NK-92 treated with Interleukin-12 subunit alpha and Interleukin-12 subunit beta, amount 100 ng/mL, for 24 hours (cell line): ENCODE data around the gene PIGQ.
A peak's percentile ranks its signal among the peaks of the same experiment; 100 is the strongest.
"Not testable (repeated sequence)": the region's sequence is repeated elsewhere in the genome, so short reads cannot be mapped to it uniquely, and the experiment has no call there.

Experiments used
- DNase-seq: peaks from one replicate; lab custom pipeline; 2025; lab: John Stamatoyannopoulos, UW

The PIGQ gene

DNA sequence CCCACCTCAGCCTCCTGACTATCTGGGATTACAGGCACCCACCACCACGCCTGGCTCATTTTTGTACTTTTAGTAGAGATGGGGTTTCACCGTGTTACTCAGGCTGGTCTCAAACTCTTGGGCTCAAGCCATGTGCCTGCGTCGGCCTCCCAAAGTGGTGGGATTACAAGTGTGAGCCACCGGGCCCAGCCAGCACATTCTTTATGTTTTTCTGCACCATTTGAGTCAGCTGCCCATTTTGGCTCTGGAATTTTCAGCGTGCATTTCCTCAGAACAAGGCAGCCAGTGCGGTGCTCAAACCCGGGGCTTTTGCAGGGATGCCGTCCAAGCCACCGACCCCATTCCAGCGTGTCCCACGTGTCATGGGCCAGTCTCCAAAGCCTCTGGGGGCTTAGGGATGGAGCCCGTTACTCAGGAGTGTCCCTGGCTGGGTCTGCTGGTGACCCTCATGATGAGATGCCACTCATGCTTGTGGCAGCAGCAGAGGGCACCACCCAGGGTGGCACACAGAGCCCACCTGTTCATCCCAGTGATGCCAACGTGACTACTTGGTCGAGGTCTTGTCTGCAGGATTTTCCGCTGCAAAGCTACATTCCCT is 16.4 kb downstream of the PIGQ start:
- no peak for DNase-seq

DNA sequence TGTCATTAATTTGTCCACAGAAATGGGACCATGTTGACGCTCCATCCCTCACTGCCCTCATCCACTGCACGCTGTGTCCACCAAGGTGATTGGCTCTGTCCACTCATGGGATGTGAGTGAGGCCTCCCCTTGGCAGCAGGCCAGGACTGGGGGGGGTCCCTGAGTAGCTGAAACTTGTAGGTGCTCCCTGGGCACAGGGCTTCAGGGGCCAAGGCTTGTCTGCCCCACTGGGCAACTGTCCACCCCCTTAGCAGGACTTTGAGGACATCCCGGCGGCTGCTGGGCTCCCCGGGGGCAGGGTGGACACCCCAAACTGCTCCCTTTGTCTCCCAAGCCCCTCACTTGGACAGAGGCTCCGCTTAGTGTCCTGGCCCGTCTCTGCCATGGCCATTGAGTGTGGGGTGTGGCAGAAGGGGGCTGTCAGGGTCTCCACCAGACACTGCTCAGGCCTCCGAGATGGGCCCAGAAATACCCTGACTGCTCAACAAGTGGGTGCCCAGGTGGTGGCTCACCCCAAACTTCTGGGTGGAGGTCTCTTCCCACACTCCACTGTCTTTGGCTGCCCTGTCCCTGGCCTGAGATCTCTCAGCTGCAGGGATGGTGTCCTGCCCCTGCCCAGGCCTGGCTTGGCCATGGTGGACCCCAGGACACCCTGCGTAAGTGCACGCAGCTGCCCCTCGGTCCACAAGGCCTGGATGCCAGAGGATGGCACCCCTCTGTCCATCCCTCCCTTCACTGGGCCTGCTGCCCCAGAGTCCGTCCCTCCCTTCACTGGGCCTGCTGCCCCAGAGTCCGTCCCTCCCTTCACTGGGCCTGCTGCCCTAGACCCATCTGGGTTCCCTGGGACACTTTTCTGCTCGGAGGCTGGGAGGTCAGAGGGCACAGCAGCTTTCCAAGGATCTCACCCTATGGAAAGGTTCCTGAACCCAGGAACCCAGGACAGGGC is 17.1 kb downstream of the PIGQ start:
- DNase-seq = no peak

DNA sequence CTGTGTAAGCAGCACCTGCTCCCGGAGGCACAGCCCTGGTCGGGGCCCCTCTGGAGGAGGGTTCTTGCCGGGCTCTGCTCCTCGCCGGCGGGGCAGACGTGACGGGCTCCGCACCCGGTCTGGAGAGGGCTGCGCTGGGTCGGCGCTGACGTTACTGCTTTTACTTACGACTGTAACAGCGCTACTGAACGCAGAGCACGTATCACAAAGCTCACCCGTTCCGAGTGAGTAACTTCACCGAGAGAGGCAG is 18.8 kb downstream of the PIGQ start:
- DNase-seq = no peak

- DNase-seq = peak; percentile 95
Measured at GRCh38 chr16:588889-589657, 19.3 kb downstream of the PIGQ start.

- peak; percentile 99 for DNase-seq
Measured at GRCh38 chr16:589658-590187, 20.0 kb downstream of the PIGQ start, which contains the start of gene RAB40C. RAB40C (plus strand) TSS chr16:590066; CDS start chr16:590292, 226 bp downstream.

DNA sequence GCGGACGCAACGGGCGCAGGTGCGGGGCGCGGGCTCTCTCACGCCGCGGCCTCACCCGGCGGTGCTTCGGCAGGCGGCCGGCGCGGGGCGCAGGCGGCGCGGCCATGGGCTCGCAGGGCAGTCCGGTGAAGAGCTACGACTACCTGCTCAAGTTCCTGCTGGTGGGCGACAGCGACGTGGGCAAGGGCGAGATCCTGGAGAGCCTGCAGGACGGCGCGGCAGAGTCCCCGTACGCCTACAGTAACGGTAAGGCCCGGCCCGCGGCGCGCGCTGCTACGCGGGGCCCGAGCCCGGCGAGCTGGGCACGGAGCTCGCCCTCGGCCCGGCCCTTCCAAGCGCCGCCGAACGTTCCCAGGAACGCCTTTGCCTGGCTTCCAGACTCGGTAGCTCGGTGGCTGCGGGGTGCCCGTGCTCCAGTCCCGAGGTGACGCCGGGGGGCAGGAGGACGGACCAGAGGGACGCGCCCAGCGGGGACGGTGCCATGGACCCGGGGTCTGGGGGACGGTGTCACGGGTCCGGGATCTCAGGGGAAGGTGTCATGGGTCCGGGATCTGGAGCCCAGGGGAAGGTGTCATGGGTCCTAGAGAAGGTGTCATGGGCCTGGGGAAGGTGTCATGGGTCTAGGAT is 20.5 kb downstream of the PIGQ start:
- DNase-seq = no peak

- no peak for DNase-seq
Measured at GRCh38 chr16:590815-591200, 21.0 kb downstream of the PIGQ start.

DNA sequence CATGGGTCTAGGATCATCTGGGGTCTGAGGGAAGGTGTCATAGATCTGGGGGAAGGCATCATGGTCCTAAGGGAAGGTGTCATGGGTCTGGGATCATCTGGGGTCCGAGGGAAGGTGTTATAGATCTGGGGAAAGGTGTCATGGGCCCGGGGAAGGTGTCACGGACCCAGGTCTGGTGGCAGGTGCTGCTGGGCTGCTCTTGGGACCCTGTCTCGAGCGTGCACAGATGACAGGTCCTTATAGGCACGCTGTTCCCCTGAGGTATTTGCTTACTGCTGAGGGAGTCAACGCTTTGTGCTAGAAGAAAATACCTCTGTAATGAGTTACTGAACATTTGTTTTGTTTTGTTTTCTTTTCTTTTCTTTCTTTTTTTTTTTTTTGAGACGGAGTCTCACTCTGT is 21.5 kb downstream of the PIGQ start:
- no peak for DNase-seq

DNA sequence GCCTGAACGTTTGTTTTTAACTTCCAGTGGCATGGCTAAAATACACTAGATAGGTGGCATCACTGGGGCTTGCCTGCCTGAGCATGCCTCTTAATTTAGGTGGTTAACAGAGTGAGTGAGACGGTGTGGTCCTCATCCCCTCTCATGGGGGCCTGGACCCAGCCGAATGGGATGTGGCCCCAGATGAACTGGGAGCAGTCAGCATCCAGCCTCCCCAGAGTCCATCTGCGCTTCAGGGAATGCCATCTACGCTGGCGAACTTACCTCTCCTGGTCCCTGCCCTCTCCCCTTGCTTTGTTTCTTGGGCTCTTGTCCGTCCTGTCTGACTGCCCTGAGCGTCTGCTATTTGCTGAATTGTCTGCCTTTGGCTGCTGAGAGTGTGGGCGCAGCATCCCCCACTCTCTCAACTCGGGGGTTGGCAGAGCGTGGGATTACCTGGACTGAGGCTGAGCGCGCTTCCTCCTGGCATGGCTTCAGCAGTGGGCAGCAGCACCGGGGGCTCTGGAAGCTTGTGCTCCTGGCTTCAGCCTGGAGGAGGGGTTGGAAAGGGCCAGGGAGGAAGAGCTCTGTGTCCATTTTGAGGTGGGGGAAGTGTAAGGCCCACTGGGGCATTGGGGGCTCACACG is 22.2 kb downstream of the PIGQ start:
- no peak for DNase-seq

GRCh38 chr16:592518-593306 is 22.9 kb downstream of the PIGQ start:
- peak; percentile 22 for DNase-seq

- DNase-seq = no peak
Measured at GRCh38 chr16:593406-593805, 23.6 kb downstream of the PIGQ start.

GRCh38 chr16:593807-594206 is 24.0 kb downstream of the PIGQ start:
- DNase-seq = no peak

DNA sequence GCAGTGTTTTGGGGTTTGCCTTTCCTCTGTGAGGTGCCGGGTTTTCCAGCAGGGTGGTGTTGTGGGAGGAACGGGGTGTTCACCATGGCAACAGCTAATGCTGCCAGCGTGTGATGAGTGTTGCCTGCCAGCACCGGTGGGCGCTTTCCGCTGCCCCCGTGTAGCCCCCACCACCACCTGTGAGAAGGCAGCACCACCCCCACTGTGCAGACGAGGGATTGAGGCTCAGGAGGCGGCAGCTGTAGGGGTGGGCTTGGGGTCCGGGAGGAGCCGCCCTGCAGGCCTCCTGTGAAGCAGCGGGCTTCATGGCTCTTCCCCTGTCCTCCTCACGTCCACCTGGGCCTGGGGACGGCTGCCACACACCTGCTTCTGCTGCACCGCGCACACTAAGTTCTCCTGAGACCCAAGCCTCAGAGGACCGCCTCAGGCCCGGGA is 25.3 kb downstream of the PIGQ start:
- no peak for DNase-seq

DNA sequence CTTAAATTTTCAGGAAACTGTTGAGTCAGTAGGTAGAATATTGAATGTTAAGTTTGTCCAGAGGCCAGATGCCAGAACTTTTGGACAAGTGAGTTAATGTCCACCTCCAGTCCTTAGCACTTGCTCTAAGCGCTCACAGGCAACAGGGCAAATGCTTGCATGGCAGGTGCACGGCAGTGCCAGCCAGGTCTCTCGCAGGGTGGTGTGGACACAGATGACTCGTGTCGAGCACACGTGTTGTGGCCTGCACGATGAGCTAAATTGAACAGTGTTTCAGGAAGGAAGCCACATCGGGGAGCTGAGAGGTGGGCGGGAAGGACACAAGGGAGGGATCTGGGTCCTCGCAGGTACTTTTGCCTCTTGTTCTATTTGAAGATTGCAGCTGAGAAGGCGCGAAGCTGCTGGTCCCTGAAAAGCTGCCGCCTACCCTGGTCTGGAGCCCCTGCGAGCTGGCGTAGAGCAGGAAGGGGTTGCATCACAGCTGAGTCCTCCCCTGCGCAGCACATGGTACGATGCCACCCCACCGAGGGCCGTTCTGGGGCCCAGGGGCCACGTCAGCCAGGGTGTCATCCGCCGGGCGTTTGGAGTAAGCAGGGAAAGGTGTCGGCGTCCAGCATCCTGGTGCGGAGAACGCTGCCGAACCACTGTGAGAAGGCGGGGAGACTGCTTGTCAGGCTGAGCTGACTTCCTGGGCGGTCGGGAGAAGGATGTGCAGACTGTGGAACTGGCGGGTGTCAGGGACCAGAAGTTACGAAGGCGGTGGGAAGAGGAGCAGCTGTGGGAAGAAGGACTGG is 26.4 kb downstream of the PIGQ start:
- no peak for DNase-seq

DNA sequence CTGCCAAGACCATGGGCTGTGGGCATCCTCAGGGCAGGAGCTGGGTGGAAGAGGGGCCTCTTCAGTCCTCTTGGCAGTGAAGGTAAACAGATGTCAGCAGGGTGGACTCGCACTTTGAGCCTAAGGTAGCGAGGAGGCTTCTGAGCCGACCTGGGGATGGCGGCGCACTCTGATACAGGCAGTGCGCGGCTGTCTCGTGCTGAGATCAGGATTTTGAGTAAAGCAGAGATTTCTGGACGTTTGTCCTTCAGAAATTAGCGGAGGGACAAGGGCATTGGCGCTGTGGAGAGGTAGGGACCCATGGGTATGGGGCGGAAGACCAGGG is 26.9 kb downstream of the PIGQ start:
- DNase-seq = no peak

GRCh38 chr16:597655-598054 is 27.9 kb downstream of the PIGQ start:
- DNase-seq = not testable (repeated sequence)

- DNase-seq = no peak
Measured at GRCh38 chr16:598823-599739, 29.3 kb downstream of the PIGQ start.

DNA sequence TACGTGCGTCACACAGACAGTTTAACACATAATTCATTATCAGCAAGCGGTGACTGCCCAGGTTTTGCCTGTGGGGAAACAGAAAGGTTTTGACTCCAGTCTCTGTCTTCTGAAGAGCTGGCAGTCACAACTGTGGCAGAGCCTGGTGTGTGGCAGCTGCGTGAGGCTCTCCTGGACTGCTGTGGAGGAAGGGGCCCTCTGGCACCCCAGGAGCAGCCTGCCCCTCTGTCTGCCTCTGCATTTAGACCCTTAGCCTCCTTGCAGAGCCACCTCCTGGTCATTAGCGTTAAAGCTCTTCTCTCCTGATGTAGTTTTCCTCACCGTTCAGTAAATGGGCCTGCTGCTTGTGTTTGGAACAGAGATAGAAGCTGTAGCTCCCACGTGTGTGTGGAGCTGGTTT is 31.0 kb downstream of the PIGQ start:
- no peak for DNase-seq

DNA sequence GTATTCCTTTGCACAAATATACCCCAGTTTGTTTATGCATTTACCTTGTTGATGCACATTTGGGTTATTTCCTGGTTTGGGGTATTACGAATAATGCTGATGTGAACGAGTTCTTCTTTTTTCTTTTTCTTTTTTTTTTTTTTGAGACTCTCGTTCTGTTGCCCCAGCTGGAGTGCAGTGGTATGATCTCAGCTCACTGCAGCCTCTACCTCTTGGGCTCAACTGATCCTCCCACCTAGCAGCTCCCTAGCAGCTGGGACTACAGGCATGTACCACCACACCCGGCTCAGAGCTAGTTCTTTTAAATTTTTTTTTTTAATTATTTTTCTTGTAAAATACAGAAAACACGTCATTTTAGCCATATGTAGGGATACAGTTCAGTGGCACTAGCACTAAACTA is 34.2 kb downstream of the PIGQ start:
- no peak for DNase-seq
